ENCODE measurements around the gene MAGI2. TPM values are rescaled to one million over a fixed set of nuclear protein-coding genes. Genes with fewer than 3 reads are reported as not detected.

MAGI2 gene
- total and polyA plus RNA-seq, 2 donors (not counting 3 experiments of a cell fraction or from before 2014, with no cell fraction given) = 0.28 to 6.0 TPM

DNA sequence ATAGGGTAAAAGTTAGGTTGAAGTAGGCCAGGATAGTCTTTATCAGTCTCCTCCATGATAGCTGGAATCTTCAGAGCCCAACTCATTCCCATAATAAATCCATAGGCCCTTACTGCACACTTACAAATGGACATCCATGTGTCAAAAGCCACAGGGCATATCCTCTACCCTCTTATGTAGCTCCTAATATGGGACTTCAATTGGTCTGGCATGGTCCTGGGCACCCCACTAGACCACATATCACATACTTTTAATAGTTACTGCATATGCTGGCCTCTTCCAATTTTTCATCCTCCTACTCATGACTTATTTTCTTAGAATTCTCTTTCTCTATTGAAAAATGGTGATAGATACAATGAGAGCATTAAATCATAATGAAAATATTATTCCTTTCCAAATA, 169.3 kb downstream of the MAGI2 start:
- Histone ChIP-seq H3K27ac (ENCODE audit: insufficient read depth, low read depth, low read length) (no peak overlapping the region), H3K4me3 (replicated peaks in 1 of 3; ENCODE audit: insufficient read depth in 1 of 3, low read depth in 1 of 3, low read length in 3 of 3) (no peak overlapping the region), H3K4me2 (ENCODE audit: insufficient read depth, low read length) (no peak overlapping the region), H3K9me1 (replicated peaks; ENCODE audit: control insufficient read depth, extremely low read depth, insufficient read depth, low read length) (no peaks in the 10 kb centered on the region), H3K9ac (replicated peaks; ENCODE audit: extremely low read depth, insufficient read depth, low read length) (no peak overlapping the region), H3K36me3 (ENCODE audit: control insufficient read depth in 2 of 2, extremely low read depth in 1 of 2, insufficient read depth in 2 of 2, low read length in 2 of 2) (no peaks in the 10 kb centered on the region), H3K9me3 (replicated peaks; ENCODE audit: control insufficient read depth, insufficient read depth, low read length) (no peaks in the 10 kb centered on the region), H3K4me1 (ENCODE audit: control insufficient read depth, extremely low read depth, insufficient read depth, low read length) (peaks cover 22% of the 10 kb centered on the region), H3K27me3 (ENCODE audit: control insufficient read depth in 2 of 2, insufficient read depth in 2 of 2, low read length in 2 of 2) (no peaks in the 10 kb centered on the region), H4K20me1 (replicated peaks; ENCODE audit: control insufficient read depth, extremely low read depth, insufficient read depth, low read length) (no peaks in the 10 kb centered on the region), H2AFZ (ENCODE audit: low read depth, low read length) (no peak overlapping the region), H3K79me2 (ENCODE audit: control insufficient read depth, insufficient read depth, low read length) (no peaks in the 10 kb centered on the region)
- TF ChIP-seq, protein P1, sequence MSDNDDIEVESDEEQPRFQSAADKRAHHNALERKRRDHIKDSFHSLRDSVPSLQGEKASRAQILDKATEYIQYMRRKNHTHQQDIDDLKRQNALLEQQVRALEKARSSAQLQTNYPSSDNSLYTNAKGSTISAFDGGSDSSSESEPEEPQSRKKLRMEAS (IDR thresholded peaks at IDR 0.05; ENCODE audit: insufficient read depth, insufficient read length) = no peak
- TF ChIP-seq EZH2 (IDR thresholded peaks at IDR 0.05; ENCODE audit: borderline replicate concordance, low read depth, low read length, severe bottlenecking) (no peak), FOS (IDR thresholded peaks at IDR 0.05; ENCODE audit: borderline replicate concordance, insufficient read depth, low read length) (no peak)
- TF ChIP-seq, protein P2, sequence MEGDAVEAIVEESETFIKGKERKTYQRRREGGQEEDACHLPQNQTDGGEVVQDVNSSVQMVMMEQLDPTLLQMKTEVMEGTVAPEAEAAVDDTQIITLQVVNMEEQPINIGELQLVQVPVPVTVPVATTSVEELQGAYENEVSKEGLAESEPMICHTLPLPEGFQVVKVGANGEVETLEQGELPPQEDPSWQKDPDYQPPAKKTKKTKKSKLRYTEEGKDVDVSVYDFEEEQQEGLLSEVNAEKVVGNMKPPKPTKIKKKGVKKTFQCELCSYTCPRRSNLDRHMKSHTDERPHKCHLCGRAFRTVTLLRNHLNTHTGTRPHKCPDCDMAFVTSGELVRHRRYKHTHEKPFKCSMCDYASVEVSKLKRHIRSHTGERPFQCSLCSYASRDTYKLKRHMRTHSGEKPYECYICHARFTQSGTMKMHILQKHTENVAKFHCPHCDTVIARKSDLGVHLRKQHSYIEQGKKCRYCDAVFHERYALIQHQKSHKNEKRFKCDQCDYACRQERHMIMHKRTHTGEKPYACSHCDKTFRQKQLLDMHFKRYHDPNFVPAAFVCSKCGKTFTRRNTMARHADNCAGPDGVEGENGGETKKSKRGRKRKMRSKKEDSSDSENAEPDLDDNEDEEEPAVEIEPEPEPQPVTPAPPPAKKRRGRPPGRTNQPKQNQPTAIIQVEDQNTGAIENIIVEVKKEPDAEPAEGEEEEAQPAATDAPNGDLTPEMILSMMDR (IDR thresholded peaks at IDR 0.05; ENCODE audit: extremely low read depth in 1 of 2, insufficient read depth in 1 of 2, low read depth in 1 of 2, low read length in 2 of 2) = no peak
- intact Hi-C loops (cut with micrococcal nuclease) (no loop called here), dilution Hi-C loops (cut with MboI; ENCODE audit: extremely low pct_ligation_motif_present, low sequenced_read_pairs) (no loop called here)
- no peak for DNase-seq (ENCODE audit: low read depth, low spot score)
- no TSS peak for BruUV-seq (replicated peaks)
- POLR2A ChIA-PET = no interaction called here
- CTCF ChIA-PET = interaction anchor here (0.6 to 2.1 kb wide), 2 partner anchors 14 to 827 kb away, joined by 3 to 6 read pairs; no protein-coding TSS in a partner anchor
- FAIRE-seq = no peak
